Mesenchymal stem cell (in vitro differentiated cells and primary cell): ENCODE data around the gene POLR3F.
A peak's percentile ranks its signal among the peaks of the same experiment; 100 is the strongest.

Experiments used
- DNase-seq: peaks from one replicate; pipeline ENCODE4 v3.0.0-alpha.2; 2013
- H2AFZ ChIP-seq: one replicate; pipeline ENCODE4 v1.6.1; 2013; ENCODE audit warnings: low read depth, mild to moderate bottlenecking, control low read depth, inconsistent platforms, low read length, moderate library complexity
- H2AK5ac ChIP-seq: 2 replicates; pipeline ENCODE4 v1.6.1; 2013; ENCODE audit warnings: low read length, moderate library complexity, mild to moderate bottlenecking, inconsistent platforms; ENCODE audit not compliant: severe bottlenecking
- H2BK120ac ChIP-seq: one replicate; pipeline ENCODE4 v1.6.1; 2013; ENCODE audit warnings: low read depth, mild to moderate bottlenecking, inconsistent platforms, low read length, moderate library complexity
- H2BK12ac ChIP-seq, 2 experiments: one replicate each; pipeline ENCODE4 v1.6.1; 2013; ENCODE audit warnings: inconsistent platforms in 2 of 2, low read length in 2 of 2, mild to moderate bottlenecking in 2 of 2, moderate library complexity in 2 of 2, control low read depth in 1 of 2
- H2BK15ac ChIP-seq: one replicate; pipeline ENCODE4 v1.6.1; 2013; ENCODE audit warnings: mild to moderate bottlenecking, low read depth, inconsistent platforms; ENCODE audit not compliant: poor library complexity, severe bottlenecking
- H2BK5ac ChIP-seq: 2 replicates; pipeline ENCODE4 v1.6.1; 2013; ENCODE audit warnings: low read depth, mild to moderate bottlenecking, low read length, control low read depth, inconsistent platforms; ENCODE audit not compliant: poor library complexity, severe bottlenecking
- H3K14ac ChIP-seq, 2 experiments: one replicate each; pipeline ENCODE4 v1.6.1; 2013; ENCODE audit warnings: inconsistent platforms in 2 of 2, low read length in 2 of 2, control low read depth in 1 of 2, mild to moderate bottlenecking in 1 of 2, moderate library complexity in 1 of 2
- H3K18ac ChIP-seq, 2 experiments: one replicate each; pipeline ENCODE4 v1.6.1; 2013; ENCODE audit warnings: inconsistent platforms in 2 of 2, low read length in 2 of 2, control low read depth in 1 of 2, low read depth in 1 of 2, mild to moderate bottlenecking in 1 of 2
- H3K23ac ChIP-seq, 2 experiments: one replicate each; pipeline ENCODE4 v1.6.1; 2013; ENCODE audit warnings: inconsistent platforms in 2 of 2, low read length in 2 of 2, mild to moderate bottlenecking in 2 of 2, moderate library complexity in 2 of 2, control low read depth in 1 of 2
- H3K27ac ChIP-seq: 2 replicates; pipeline ENCODE4 v1.5.1; 2013; ENCODE audit warnings: mild to moderate bottlenecking, moderate library complexity, low read length, control low read depth, inconsistent platforms; ENCODE audit not compliant: poor library complexity, severe bottlenecking
- H3K27me3 ChIP-seq, 2 experiments: 2 replicates each; pipeline versions ENCODE4 v1.6.1 to v1.7.0; 2013; ENCODE audit warnings: low read length in 2 of 2, mild to moderate bottlenecking in 2 of 2, moderate library complexity in 2 of 2, control low read depth in 1 of 2, inconsistent platforms in 1 of 2; ENCODE audit not compliant: control insufficient read depth in 1 of 2, insufficient read depth in 1 of 2
- H3K36me3 ChIP-seq, 2 experiments: 2 replicates each; pipeline versions ENCODE4 v1.6.1 to v1.7.0; 2013; ENCODE audit warnings: low read length in 2 of 2, control low read depth in 1 of 2, inconsistent platforms in 1 of 2, low read depth in 1 of 2, mild to moderate bottlenecking in 1 of 2; ENCODE audit not compliant: insufficient read depth in 2 of 2, control insufficient read depth in 1 of 2
- H3K4ac ChIP-seq, 2 experiments: one replicate each; pipeline ENCODE4 v1.6.1; 2013; ENCODE audit warnings: inconsistent platforms in 2 of 2, low read length in 2 of 2, mild to moderate bottlenecking in 2 of 2, moderate library complexity in 2 of 2, control low read depth in 1 of 2, low read depth in 1 of 2
- H3K4me1 ChIP-seq: 2 replicates; pipeline ENCODE4 v1.6.1; 2013; ENCODE audit warnings: low read depth, low read length, control low read depth; ENCODE audit not compliant: control insufficient read depth, insufficient read depth
- H3K4me2 ChIP-seq: 2 replicates; pipeline ENCODE4 v1.6.1; 2013; ENCODE audit warnings: low read length, mild to moderate bottlenecking, inconsistent platforms; ENCODE audit not compliant: poor library complexity, severe bottlenecking
- H3K4me3 ChIP-seq, 2 experiments: 2 replicates each; pipeline versions ENCODE4 v1.5.1 to v1.7.0; 2013; ENCODE audit warnings: low read length in 2 of 2, mild to moderate bottlenecking in 2 of 2, control low read depth in 1 of 2, low read depth in 1 of 2; ENCODE audit not compliant: insufficient read depth in 1 of 2
- H3K79me1 ChIP-seq: replicated peaks from 2 replicates; pipeline ENCODE4 v1.6.1; 2013; ENCODE audit warnings: mild to moderate bottlenecking, control low read depth, low read length, inconsistent platforms; ENCODE audit not compliant: poor library complexity, severe bottlenecking
- H3K9ac ChIP-seq: 2 replicates; pipeline ENCODE4 v1.7.0; 2013; ENCODE audit warnings: mild to moderate bottlenecking, low read length, moderate library complexity
- H3K9me3 ChIP-seq: 2 replicates; pipeline ENCODE4 v1.7.0; 2013; ENCODE audit warnings: mild to moderate bottlenecking, low read length; ENCODE audit not compliant: control insufficient read depth
- H4K8ac ChIP-seq: one replicate; pipeline ENCODE4 v1.6.1; 2013; ENCODE audit warnings: inconsistent platforms, mild to moderate bottlenecking, low read length, moderate library complexity
- H4K91ac ChIP-seq: one replicate; pipeline ENCODE4 v1.6.1; 2013; ENCODE audit warnings: mild to moderate bottlenecking, low read length, inconsistent platforms
- WGBS: methylation state at CpG from one replicate; pipeline ENCODE4 v1.1.7; 2013; ENCODE audit warnings: mixed read lengths; 5-methylcytosine and 5-hydroxymethylcytosine counted together

Gene POLR3F

DNA sequence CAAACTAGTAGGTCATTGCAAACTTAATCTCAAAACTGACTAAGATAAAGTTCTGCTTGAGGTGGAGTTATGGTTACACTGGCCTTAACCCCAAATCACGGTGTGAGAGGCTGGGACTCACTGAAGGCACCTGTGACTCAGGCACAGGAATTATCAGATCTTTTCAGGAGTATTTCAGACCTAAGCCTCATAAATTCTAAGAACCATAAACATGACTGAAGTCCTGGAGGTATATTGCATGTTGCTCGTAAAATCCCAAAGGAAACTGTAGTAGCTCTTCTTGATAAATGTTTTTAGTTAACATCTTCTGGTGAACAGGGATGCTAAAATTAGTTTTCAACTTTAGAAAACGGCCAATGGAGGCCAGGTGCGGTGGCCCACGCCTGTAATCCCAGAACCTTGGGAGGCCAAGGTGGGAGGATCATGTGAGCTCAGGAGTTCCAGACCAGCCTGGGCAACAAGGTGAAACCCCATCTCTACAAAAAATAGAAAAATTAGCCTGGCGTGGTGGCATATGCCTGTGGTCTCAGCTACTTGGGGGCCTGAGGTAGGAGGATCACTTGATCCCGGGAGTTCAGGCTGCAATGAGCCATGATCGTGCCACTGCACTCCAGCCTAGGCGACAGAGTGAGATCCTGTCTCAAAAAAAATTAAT lies 36.9 kb upstream of the POLR3F start:
- Histone ChIP-seq H3K4me3 (no peak overlapping the region), H3K79me1 (no peaks in the 10 kb centered on the region), H3K18ac (no peak overlapping the region), H2BK120ac (no peak overlapping the region), H2AK5ac (no peak overlapping the region), H3K27me3 (no peaks in the 10 kb centered on the region), H2BK15ac (no peak overlapping the region), H2BK12ac (no peak overlapping the region), H3K4ac (no peak overlapping the region), H3K9ac (no peak overlapping the region), H3K36me3 (no peaks in the 10 kb centered on the region), H3K4me1 (peaks cover 8% of the 10 kb centered on the region), H3K14ac (no peak overlapping the region), H3K27ac (peak overlapping the region; percentile 28), H2BK5ac (no peak overlapping the region), H4K91ac (no peak overlapping the region), H3K23ac (no peak overlapping the region), H4K8ac (no peak overlapping the region), H3K9me3 (no peaks in the 10 kb centered on the region), H3K4me2 (no peak overlapping the region), H2AFZ (no peak overlapping the region)
- 86% methylated on average over 7 of the region's 9 CpGs for WGBS
- DNase-seq = no peak

DNA sequence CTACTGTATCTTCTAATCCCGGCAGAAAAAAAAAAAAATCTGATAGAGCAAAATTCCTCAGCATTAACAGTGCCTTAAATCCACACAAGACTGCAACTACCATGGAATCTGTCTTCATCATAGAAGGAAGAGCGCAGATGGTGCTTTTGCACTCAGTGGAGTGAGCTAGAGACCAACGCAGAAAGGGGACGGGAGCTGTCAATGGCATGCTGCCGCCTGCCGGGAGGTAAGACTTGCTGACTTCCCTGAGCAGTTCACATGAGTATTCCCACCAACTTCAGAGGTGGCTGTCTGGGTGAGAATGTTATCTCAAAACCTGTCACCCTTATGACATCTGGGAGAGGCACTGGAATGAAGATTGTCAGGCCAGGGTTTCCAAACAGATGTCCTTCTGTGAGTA lies 36.0 kb upstream of the POLR3F start:
- Histone ChIP-seq H2AK5ac (peak overlapping the region; percentile 81), H2BK5ac (no peak overlapping the region), H3K14ac (no peak overlapping the region), H3K79me1 (no peaks in the 10 kb centered on the region), H2BK12ac (no peak overlapping the region), H3K23ac (no peak overlapping the region), H2AFZ (no peak overlapping the region), H3K27me3 (no peaks in the 10 kb centered on the region), H4K91ac (no peak overlapping the region), H3K4me1 (peaks cover 8% of the 10 kb centered on the region), H4K8ac (no peak overlapping the region), H3K9me3 (no peaks in the 10 kb centered on the region), H2BK120ac (no peak overlapping the region), H3K27ac (no peak overlapping the region), H3K9ac (no peak overlapping the region), H3K4ac (no peak overlapping the region), H3K4me2 (no peak overlapping the region), H3K36me3 (no peaks in the 10 kb centered on the region), H2BK15ac (no peak overlapping the region), H3K4me3 (no peak overlapping the region), H3K18ac (no peak overlapping the region)
- 58% methylated on average over 6 of the region's 6 CpGs for WGBS
- no peak for DNase-seq

DNA sequence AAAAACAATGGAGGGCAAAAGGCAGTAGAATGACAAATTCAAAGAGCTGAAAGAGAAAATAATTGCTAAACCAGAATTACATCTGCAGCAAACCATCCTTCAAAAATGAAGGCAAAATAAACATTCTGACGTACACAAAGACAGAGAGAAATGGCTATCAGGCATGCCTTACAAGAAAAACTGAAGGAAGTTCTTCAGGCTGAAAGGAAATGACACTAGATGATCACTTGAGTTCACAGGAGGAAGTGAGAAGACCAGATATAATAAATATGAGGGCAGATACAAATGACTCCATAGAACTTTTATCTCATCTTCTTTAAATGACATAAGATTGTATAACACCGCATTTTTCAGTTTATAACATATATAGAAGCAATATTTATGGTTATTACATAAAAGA lies 30.3 kb upstream of the POLR3F start:
- H3K4ac ChIP-seq = no peak overlapping the region
- H2BK5ac ChIP-seq = no peak overlapping the region
- WGBS = 17% methylated on average over 1 of the region's 2 CpGs
- H3K9ac ChIP-seq = no peak overlapping the region
- no peak overlapping the region for H2BK15ac ChIP-seq
- no peak overlapping the region for H4K91ac ChIP-seq
- peak; percentile 9 for DNase-seq
- no peak overlapping the region for H3K23ac ChIP-seq
- H3K14ac ChIP-seq = no peak overlapping the region
- H3K27ac ChIP-seq = no peak overlapping the region
- H3K4me2 ChIP-seq = no peak overlapping the region
- H3K79me1 ChIP-seq = no peaks in the 10 kb centered on the region
- no peak overlapping the region for H3K4me3 ChIP-seq
- H3K4me1 ChIP-seq = no peaks in the 10 kb centered on the region
- no peak overlapping the region for H2BK120ac ChIP-seq
- no peaks in the 10 kb centered on the region for H3K27me3 ChIP-seq
- H3K9me3 ChIP-seq = no peaks in the 10 kb centered on the region
- no peak overlapping the region for H4K8ac ChIP-seq
- H2BK12ac ChIP-seq = no peak overlapping the region
- H2AK5ac ChIP-seq = no peak overlapping the region
- no peak overlapping the region for H2AFZ ChIP-seq
- no peaks in the 10 kb centered on the region for H3K36me3 ChIP-seq
- H3K18ac ChIP-seq = no peak overlapping the region

DNA sequence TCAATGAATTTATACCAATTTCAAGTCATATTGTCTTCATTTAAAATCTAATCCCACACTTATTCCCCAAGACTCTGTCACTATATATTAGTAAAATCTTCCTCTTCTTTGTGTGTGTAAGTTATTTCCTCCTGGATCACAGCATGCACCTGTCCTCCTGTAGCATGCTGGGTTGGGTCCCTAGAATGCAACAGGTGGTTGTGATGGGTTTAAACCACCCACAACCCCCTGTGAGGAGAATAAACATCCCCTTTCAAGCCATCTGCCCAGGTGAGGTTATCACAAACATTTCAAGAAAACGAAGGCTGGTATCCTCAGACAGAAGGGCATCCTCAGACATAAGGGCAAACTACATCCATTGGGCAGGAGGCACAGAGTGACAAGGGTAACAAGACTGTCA lies 26.8 kb upstream of the POLR3F start:
- no peak overlapping the region for H3K4ac ChIP-seq
- H3K4me1 ChIP-seq = peaks cover 2% of the 10 kb centered on the region
- no peak overlapping the region for H2AFZ ChIP-seq

More for the DNA sequence above, 26.8 kb upstream of the POLR3F start:
- Histone ChIP-seq H3K9ac (no peak overlapping the region), H3K4me3 (no peak overlapping the region), H2BK120ac (no peak overlapping the region), H3K14ac (no peak overlapping the region), H3K23ac (no peak overlapping the region), H3K27me3 (no peaks in the 10 kb centered on the region), H3K18ac (no peak overlapping the region), H3K27ac (no peak overlapping the region), H3K9me3 (no peaks in the 10 kb centered on the region), H4K91ac (no peak overlapping the region), H3K36me3 (no peaks in the 10 kb centered on the region), H2AK5ac (no peak overlapping the region), H3K79me1 (no peaks in the 10 kb centered on the region), H2BK15ac (no peak overlapping the region), H3K4me2 (no peak overlapping the region), H4K8ac (no peak overlapping the region), H2BK12ac (no peak overlapping the region), H2BK5ac (no peak overlapping the region)
- 4% methylated on average over 1 of the region's 1 CpG for WGBS
- DNase-seq = no peak
